Upper lobe of left lung (tissue), 6 donors: ENCODE results near the gene TRIM50. TPM values are rescaled to one million over a fixed set of nuclear protein-coding genes. Genes with fewer than 3 reads are reported as not detected.
"Not testable (repeated sequence)": the region's sequence is repeated elsewhere in the genome, so short reads cannot be mapped to it uniquely, and the experiment has no call there.

Source experiments
- ATAC-seq, 2 donors: fragments of 200-7000 bp; cut with Tn5 transposase; one replicate each; pipeline ENCODE4 v1.9.1; 2022; ENCODE audit warnings: mild to moderate bottlenecking in 2 of 2, moderate library complexity in 2 of 2; ENCODE audit not compliant: low FRiP score in 2 of 2
- DNase-seq, 2 donors: peaks; one replicate each; pipeline ENCODE4 v3.0.0-alpha.2; 2019 to 2020
- H3K27ac ChIP-seq, 4 donors: fragments of 200-600 bp; sonication (generic); one replicate each; pipeline ENCODE4 v1.5.1; 2016 to 2019
- H3K27me3 ChIP-seq, 4 donors: fragments of 200-600 bp; sonication (generic); one replicate each; pipeline ENCODE4 v1.5.1; 2017 to 2019
- H3K36me3 ChIP-seq, 4 donors: fragments of 200-600 bp; sonication (generic); one replicate each; pipeline ENCODE4 v1.5.1; 2016 to 2019
- H3K4me1 ChIP-seq, 4 donors: fragments of 200-600 bp; sonication (generic); one replicate each; pipeline ENCODE4 v1.5.1; 2018 to 2019
- H3K4me3 ChIP-seq, 4 donors: fragments of 200-600 bp; sonication (generic); one replicate each; pipeline ENCODE4 v1.5.1; 2017 to 2019; ENCODE audit warnings: mild to moderate bottlenecking in 2 of 4, moderate library complexity in 1 of 4
- H3K9me3 ChIP-seq, 4 donors: fragments of 200-600 bp; sonication (generic); one replicate each; pipeline ENCODE4 v1.5.1; 2018 to 2019
- CTCF ChIP-seq, 6 experiments: fragments of 450-650 bp in 4 of 6; fragments of 200-600 bp in 2 of 6; sonication (generic) in 2 of 6; IDR thresholded peaks; one replicate each; pipeline ENCODE4 v1.5.1; 2016 to 2019; ENCODE audit warnings: antibody characterized with exemption in 6 of 6
- EP300 ChIP-seq, 4 donors: sonication (generic); formaldehyde crosslinking; IDR thresholded peaks; one replicate each; pipeline ENCODE4 v1.5.1; 2017; ENCODE audit warnings: antibody characterized with exemption in 4 of 4, control low read depth in 2 of 4
- POLR2A ChIP-seq, 4 donors: fragments of 450-650 bp; IDR thresholded peaks; one replicate each; pipeline ENCODE4 v1.5.1; 2016 to 2017; ENCODE audit warnings: antibody characterized with exemption in 4 of 4, mild to moderate bottlenecking in 2 of 4
- POLR2AphosphoS5 ChIP-seq, 2 donors: sonication (generic); formaldehyde crosslinking; IDR thresholded peaks; one replicate each; pipeline ENCODE4 v1.5.1; 2017; ENCODE audit warnings: antibody characterized with exemption in 2 of 2
- WGBS, 2 donors: methylation state at CpG; one replicate each; pipeline ENCODE4 v1.1.5; 2017 to 2018; 5-methylcytosine and 5-hydroxymethylcytosine counted together
- total RNA-seq, 6 donors: library from RNA; depleted of rRNA in 4 of 6; stranded (reverse); fragments of >200 nt in 4 of 6; gene quantifications; one replicate each; pipeline versions ENCODE4 v1.1.0 to v1.2.1, GENCODE V29; 2016 to 2021
- donor health status: DM: no; HTN: no; CAD: no; lungs with moderate emphysema.
- donor health status: DM: no; HTN: yes; CAD: no; lungs with severe emphysema.

TRIM50 gene
- total RNA-seq, 6 donors from 2014 or later = 0.13 to 0.55 (median 0.37) TPM; not detected in 3

GRCh38 chr7:73314271-73314670 lies 13.6 kb downstream of the TRIM50 start:
- Histone ChIP-seq H3K4me3 (no peak overlapping the region), H3K27me3 (no peaks in the 10 kb centered on the region), H3K4me1 (peaks cover 0 to 3% (median 1%) of the 10 kb centered on the region in 4 donors), H3K36me3 (no peaks in the 10 kb centered on the region), H3K27ac (no peak overlapping the region), H3K9me3 (no peaks in the 10 kb centered on the region)
- ATAC-seq (no peak), DNase-seq (no peak)
- 83 to 87% methylated on average over 5 of the region's 5 CpGs for WGBS, 2 donors
- TF ChIP-seq POLR2AphosphoS5 (IDR thresholded peaks at IDR 0.05) = no peak
- no peak for TF ChIP-seq CTCF (IDR thresholded peaks at IDR 0.05)
- no peak for TF ChIP-seq EP300 (IDR thresholded peaks at IDR 0.05)
- no peak for TF ChIP-seq POLR2A (IDR thresholded peaks at IDR 0.05)

- H3K36me3 ChIP-seq = no peaks in the 10 kb centered on the region
- no peak for TF ChIP-seq EP300 (IDR thresholded peaks at IDR 0.05)
- no peak for TF ChIP-seq POLR2A (IDR thresholded peaks at IDR 0.05)
- TF ChIP-seq POLR2AphosphoS5 (IDR thresholded peaks at IDR 0.05) = no peak
- no peak for TF ChIP-seq CTCF (IDR thresholded peaks at IDR 0.05)
- no peak overlapping the region for H3K27ac ChIP-seq
- DNase-seq (no peak), ATAC-seq (no peak)
- no peaks in the 10 kb centered on the region for H3K27me3 ChIP-seq
- 81 to 85% methylated on average over 4 of the region's 4 CpGs for WGBS, 2 donors
- peaks cover 3 to 9% (median 7%) of the 10 kb centered on the region in 4 donors for H3K4me1 ChIP-seq
- no peaks in the 10 kb centered on the region for H3K9me3 ChIP-seq
- no peak overlapping the region for H3K4me3 ChIP-seq
Observed at GRCh38 chr7:73313521-73313906, 14.4 kb downstream of the TRIM50 start.

- peaks cover 5 to 13% (median 10%) of the 10 kb centered on the region in 4 donors for H3K4me1 ChIP-seq
- H3K27ac ChIP-seq = no peak overlapping the region
- DNase-seq = peak in 1 of 2 donors; percentile 76
- no peak overlapping the region for H3K4me3 ChIP-seq
- H3K9me3 ChIP-seq = no peaks in the 10 kb centered on the region
- TF ChIP-seq CTCF (IDR thresholded peaks at IDR 0.05) (no peak), POLR2A (IDR thresholded peaks at IDR 0.05) (no peak), POLR2AphosphoS5 (IDR thresholded peaks at IDR 0.05) (no peak), EP300 (IDR thresholded peaks at IDR 0.05) (no peak)
- 73 to 95% methylated on average over 3 to 27 of the region's 48 CpGs for WGBS, 2 donors
- no peaks in the 10 kb centered on the region for H3K27me3 ChIP-seq
- ATAC-seq = no peak
- H3K36me3 ChIP-seq = no peaks in the 10 kb centered on the region
Observed at GRCh38 chr7:73312831-73313520, 14.9 kb downstream of the TRIM50 start.

- not testable (repeated sequence) for DNase-seq
- WGBS, 2 donors = 93 to 95% methylated on average over 5 to 7 of the region's 7 CpGs
Observed at GRCh38 chr7:73311421-73311820, 16.5 kb downstream of the TRIM50 start.

GRCh38 chr7:73308665-73309214 lies 19.1 kb downstream of the TRIM50 start, which contains the start of gene NSUN5:
Gene NSUN5 (minus strand): TSS chr7:73308826. CDS start chr7:73308790, 36 bp downstream.
- 19 to 35% methylated on average over 18 to 35 of the region's 40 CpGs for WGBS, 2 donors

More at GRCh38 chr7:73311421-73311820, 16.5 kb downstream of the TRIM50 start:
- not testable (repeated sequence) for H3K27ac ChIP-seq, H3K9me3 ChIP-seq, ATAC-seq, H3K36me3 ChIP-seq, H3K4me3 ChIP-seq, H3K27me3 ChIP-seq
- peaks cover 8 to 24% (median 14%) of the 10 kb centered on the region in 4 donors for H3K4me1 ChIP-seq

More at GRCh38 chr7:73308665-73309214, 19.1 kb downstream of the TRIM50 start, which contains the start of gene NSUN5:
- ATAC-seq (peak; percentile 93 to 96), DNase-seq (peak; percentile 93 to 97)
- peak within 1 kb of the TSS; percentile 60 to 86 (median 81) for H3K27ac ChIP-seq
- H3K9me3 ChIP-seq = no peaks in the 10 kb centered on the region
- H3K4me3 ChIP-seq = peak within 1 kb of the TSS; percentile 69 to 98 (median 84)
- H3K4me1 ChIP-seq = peaks cover 8 to 24% (median 14%) of the 10 kb centered on the region in 4 donors
- H3K36me3 ChIP-seq = peaks cover 2 to 29% (median 23%) of the 10 kb centered on the region in 4 donors
- TF ChIP-seq POLR2A (IDR thresholded peaks at IDR 0.05) (peak in 1 of 4 donors; percentile 78), CTCF (IDR thresholded peaks at IDR 0.05) (no peak), EP300 (IDR thresholded peaks at IDR 0.05) (peak in 1 of 4 donors; percentile 8), POLR2AphosphoS5 (IDR thresholded peaks at IDR 0.05) (peak; percentile 82)
- H3K27me3 ChIP-seq = no peaks in the 10 kb centered on the region
